ENCODE data around the gene MEGF11. TPM values are rescaled to one million over a fixed set of nuclear protein-coding genes. Genes with fewer than 3 reads are reported as not detected.

The MEGF11 gene
- total RNA-seq, 1 experiment from 2014 or later = 1.2 TPM

DNA sequence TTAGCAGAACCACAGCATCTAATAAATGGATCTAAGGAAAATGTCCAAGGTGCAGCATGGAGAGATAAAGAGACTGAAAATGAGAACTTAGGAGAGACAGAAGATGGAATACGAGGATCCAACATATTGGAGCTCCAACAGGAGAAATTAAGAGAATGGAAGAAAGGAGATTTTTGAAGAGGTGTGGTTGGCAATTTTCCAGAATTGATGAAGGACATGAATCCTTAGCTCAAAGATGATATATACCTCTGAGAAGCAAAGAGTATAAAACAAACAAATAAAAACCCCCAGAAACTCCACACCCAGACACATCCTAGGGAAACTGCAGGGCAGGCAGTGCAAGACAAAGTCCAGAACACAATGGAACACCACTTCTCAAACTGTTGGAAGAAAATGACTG lies 141.2 kb downstream of the MEGF11 start:
- TF ChIP-seq CTCF (conservative IDR thresholded peaks at IDR 0.05) = no peak
- no peak overlapping the region for H2AK5ac ChIP-seq (ENCODE audit: insufficient read length, low read length)
- H3K4me2 ChIP-seq (ENCODE audit: insufficient read depth, insufficient read length, low read length) = no peak overlapping the region
- H2BK20ac ChIP-seq (ENCODE audit: low read depth, low read length, poor library complexity, severe bottlenecking) = no peak overlapping the region
- no peak overlapping the region for H4K8ac ChIP-seq (replicated peaks; ENCODE audit: insufficient read length, low read depth, low read length)
- no peak overlapping the region for H3K27ac ChIP-seq (ENCODE audit: insufficient read length, low read depth, low read length)
- no peaks in the 10 kb centered on the region for H4K20me1 ChIP-seq (ENCODE audit: control insufficient read depth, insufficient read depth, insufficient read length)
- H3K79me2 ChIP-seq (ENCODE audit: insufficient read depth, low read length) = no peaks in the 10 kb centered on the region
- H3K14ac ChIP-seq (ENCODE audit: insufficient read depth, low read length) = no peak overlapping the region
- no peak overlapping the region for H4K5ac ChIP-seq (ENCODE audit: insufficient read length, low read depth, low read length)
- H2BK15ac ChIP-seq (ENCODE audit: low read depth, low read length) = no peak overlapping the region
- DNase-seq = no peak
- Mint-ChIP-seq H3K9me3 (no peaks in the 10 kb centered on the region; a peak in 1 of 5 replicates), H3K4me3 (no peak overlapping the region), H3K36me3 (ENCODE audit: insufficient read depth in 1 of 3, low read depth in 3 of 3) (no peaks in the 10 kb centered on the region), H3K27me3 (ENCODE audit: low read depth) (peaks cover 11% of the 10 kb centered on the region), H3K27ac (no peak overlapping the region), H3K4me1 (peaks cover 27 to 42% of the 10 kb centered on the region in 2 experiments)
- H4K91ac ChIP-seq (ENCODE audit: insufficient read length, low read depth, low read length) = no peak overlapping the region
- H3K4ac ChIP-seq (ENCODE audit: low read depth, low read length) = no peak overlapping the region
- no CpG with 5 or more reads among the region's 1 CpG for WGBS (ENCODE audit: extremely low coverage, insufficient read length, low lambda C conversion rate)
- H2AFZ ChIP-seq (ENCODE audit: low read length) = no peak overlapping the region
- H3K4me1 ChIP-seq (ENCODE audit: insufficient read depth, low read length) = no peaks in the 10 kb centered on the region
- H3K23ac ChIP-seq (ENCODE audit: insufficient read length, low read depth, low read length) = no peak overlapping the region
- no peaks in the 10 kb centered on the region for H3K23me2 ChIP-seq (ENCODE audit: insufficient read length, low read depth, low read length, poor library complexity, severe bottlenecking)
- no peaks in the 10 kb centered on the region for H3K79me1 ChIP-seq (ENCODE audit: insufficient read depth, low read depth, low read length, poor library complexity, severe bottlenecking)
- H3T11ph ChIP-seq (ENCODE audit: low read length) = no peak overlapping the region
- H3K18ac ChIP-seq (ENCODE audit: insufficient read length, low read depth, low read length) = no peak overlapping the region
- H2BK5ac ChIP-seq (ENCODE audit: insufficient read length, low read length) = no peak overlapping the region
- H3K27me3 ChIP-seq (ENCODE audit: insufficient read depth, low read length) = no peaks in the 10 kb centered on the region
- H3K9me3 ChIP-seq (ENCODE audit: control insufficient read depth, low read depth, low read length) = no peaks in the 10 kb centered on the region
- H3K56ac ChIP-seq (ENCODE audit: insufficient read length, low read depth, low read length) = no peak overlapping the region
- H2BK12ac ChIP-seq (ENCODE audit: insufficient read length, low read depth, low read length) = no peak overlapping the region
- no peak overlapping the region for H3K9ac ChIP-seq (ENCODE audit: extremely low read depth, insufficient read length, low read length)
- H2BK120ac ChIP-seq (ENCODE audit: low read depth, low read length, poor library complexity, severe bottlenecking) = no peak overlapping the region
